GM11168 (cell line): ENCODE measurements around the gene HEMK1.

Experiments
- in situ Hi-C: fragments of 300-500 bp; cut with MboI; formaldehyde crosslinking; loops from one replicate; pipeline ENCODE4 v1.12.0; 2022; ENCODE audit warnings: low sequenced_read_pairs; ENCODE audit not compliant: unreplicated experiment

Gene HEMK1

GRCh38 chr3:50572801-50573371 is 3.6 kb downstream of the HEMK1 start:
- in situ Hi-C loops = no loop called here

- in situ Hi-C loops = no loop called here
Measured at GRCh38 chr3:50573566-50574443, 4.5 kb downstream of the HEMK1 start.

DNA sequence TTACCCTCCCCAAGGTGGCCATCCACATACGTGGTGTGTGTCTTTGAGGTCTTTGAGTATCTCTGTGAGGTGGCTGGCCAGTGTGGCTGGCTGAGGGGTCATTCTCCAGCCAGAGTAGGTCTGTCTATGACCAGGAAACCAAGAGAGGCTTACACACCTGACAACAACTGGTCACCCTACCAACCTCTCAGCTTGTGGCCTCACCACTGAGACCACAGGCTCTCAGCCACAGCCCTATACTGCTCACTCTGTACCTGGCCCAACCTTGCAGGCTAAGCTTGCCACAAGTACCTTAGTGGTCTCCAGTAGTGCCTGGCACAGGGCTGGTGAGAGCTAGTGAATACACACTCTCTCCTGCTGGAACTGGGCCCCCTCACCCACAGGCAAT is 5.1 kb downstream of the HEMK1 start:
- in situ Hi-C loops = no loop called here

DNA sequence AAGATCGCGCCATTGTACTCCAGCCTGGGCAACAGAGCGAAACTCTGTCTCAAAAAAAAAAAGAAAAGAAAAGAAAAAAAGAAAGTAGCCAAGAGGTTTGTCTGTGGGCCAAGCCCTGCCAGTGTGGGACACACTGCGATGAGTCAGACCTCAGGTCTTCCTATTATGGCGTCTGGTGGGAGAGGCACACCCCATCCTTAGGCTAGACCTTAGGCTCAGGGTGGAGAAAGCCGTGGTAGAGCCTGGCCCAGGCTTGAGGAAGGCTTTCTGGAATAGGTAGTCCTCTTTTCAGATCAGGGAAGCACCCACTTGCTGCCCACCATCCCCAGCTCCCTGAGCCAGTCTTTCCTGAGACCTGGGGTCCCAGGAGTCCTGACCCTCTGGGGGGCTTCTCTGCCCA is 6.0 kb downstream of the HEMK1 start:
- in situ Hi-C loops = loop anchor here (5.0 kb wide), 1 partner anchor 37 kb away; the partner anchor contains the start of gene CISH

DNA sequence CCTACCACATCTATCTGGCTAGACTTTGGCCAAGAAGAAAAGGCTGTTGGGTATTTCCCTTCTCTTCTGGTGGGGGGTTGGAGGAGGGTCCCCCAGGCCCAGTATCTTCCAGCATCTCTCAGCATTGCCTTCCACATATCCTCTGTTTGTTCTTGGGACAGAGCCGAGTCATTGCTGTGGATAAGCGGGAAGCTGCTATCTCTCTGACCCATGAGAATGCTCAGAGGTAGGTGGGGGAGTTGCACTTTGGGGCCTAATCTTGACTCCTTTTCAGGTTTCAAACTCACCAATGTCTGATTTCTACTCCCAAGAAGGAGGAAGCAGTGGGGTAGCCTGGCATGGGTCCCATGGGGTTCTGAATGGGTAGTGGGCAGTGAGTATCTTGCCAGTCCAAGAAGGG is 8.0 kb downstream of the HEMK1 start:
- in situ Hi-C loops = loop anchor here (5.0 kb wide), 1 partner anchor 35 kb away; the partner anchor contains the start of gene CISH

DNA sequence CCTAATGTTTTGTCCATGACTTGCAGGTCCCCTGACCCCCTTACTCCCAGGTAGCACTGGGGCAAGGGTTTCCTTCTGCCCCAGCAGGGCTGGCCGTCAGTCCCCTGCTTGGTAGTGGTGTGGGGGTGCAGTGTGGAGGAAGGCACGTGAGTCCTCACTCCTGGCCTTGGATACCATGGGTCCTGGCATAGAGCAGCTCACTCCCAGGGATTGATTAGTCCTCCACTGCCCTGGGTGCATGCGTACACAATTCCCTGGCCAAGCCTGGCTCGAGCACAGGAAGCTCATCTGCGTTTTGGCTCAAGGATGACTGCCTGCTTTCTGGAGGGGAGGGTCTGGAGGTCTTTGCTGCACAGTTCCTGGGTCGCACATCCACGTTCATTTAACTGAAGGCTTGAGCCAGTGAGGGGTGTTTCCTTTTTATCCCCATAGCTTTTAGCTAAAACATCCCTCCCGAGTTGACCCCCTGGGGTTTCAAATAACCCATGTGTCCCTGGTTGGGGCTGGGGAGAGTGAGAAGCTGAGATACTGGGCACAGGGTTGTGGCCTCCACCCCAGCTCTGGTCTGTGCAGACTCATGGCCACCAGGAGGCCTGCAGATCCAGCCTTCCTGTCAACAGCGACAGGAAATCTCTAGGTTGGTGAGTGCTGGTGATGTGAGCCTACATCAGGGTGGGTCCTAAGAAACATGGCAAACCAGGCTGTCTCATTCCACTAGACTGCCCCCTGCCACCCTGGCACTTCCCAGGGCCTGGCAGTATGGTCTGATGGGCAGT is 11.5 kb downstream of the HEMK1 start:
- in situ Hi-C loops = no loop called here

- in situ Hi-C loops = no loop called here
Measured at GRCh38 chr3:50581459-50581842, 12.1 kb downstream of the HEMK1 start.

DNA sequence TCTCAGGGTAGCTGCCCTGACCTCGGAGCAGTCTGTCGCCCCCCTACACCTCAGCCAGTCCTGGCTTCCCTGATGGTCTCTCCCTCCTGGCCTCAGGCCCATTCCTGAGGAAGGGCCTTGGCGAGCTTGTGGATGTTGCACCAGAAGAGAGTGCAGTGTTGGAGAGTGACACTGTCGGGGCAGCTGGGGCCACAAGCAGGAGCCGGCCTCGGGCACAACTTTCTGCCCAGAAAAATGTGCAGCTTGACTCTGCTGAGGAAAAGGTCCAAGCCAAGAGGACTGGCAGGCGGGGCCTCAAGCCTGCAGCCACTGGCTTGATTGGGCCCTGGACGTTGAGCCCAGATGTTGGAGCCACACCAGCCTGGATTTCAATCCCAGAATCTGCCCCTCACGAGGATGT is 12.8 kb downstream of the HEMK1 start:
- in situ Hi-C loops = no loop called here

GRCh38 chr3:50583897-50584296 is 14.6 kb downstream of the HEMK1 start:
- in situ Hi-C loops = no loop called here

DNA sequence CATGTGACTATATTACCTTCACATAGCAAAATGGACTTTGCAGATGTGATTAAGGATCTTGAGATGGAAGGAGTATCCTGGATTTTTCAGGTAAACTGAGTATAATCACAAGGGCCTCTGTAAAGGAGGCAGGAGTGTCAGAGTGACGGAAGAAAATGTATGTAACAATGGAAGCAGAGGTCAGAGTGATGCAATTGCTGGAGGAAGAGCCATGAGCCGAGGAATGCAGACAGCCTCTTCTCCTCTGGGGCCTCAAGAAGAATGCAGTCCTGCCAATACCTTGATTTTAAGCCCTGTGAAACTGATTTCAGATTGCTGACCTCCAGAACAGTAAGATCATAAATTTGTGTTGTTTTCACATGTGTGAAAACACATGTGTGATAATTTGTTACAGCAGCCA is 15.1 kb downstream of the HEMK1 start:
- in situ Hi-C loops = no loop called here

DNA sequence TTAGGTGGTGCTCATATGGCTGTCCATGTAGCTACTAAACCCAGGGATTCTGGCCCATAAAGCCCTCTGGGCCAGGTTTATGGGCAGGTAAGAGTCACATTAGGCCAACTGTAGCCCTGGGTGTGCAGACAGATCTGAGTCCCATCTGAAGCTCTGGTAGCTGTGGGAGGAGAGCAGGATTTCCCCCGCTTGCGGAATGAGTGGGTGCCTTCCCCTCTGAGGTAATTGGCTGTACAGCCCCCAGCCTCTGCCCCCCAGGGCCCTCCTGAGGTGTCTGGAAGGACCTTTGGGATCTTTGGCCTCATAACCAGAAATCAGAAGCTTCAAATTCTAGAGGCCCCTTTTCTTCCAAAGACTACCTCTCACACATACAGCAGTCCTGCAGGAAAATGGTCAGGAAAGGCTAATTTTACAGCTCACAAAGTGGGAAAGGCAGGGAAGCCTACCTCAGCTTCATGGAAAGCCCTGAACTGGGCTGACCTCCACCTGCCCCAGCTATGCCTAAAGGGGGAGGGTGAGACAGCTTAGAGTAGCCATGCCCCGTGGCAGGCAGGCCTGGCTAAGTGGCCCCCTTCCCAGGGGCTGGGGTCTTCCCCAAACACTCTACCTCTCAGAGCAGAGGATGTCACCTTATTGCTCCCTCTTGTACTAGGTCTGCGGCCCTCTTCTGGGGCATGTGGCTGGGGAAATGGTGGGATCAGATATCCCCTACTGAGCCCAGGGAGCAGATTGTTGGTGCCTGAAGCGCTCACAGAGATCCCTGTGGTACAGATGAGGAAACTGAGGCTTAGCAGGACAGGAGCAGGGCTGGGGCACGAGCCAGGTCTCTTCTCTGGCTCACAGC is 16.8 kb downstream of the HEMK1 start:
- in situ Hi-C loops = no loop called here

- in situ Hi-C loops = no loop called here
Measured at GRCh38 chr3:50586763-50587070, 17.4 kb downstream of the HEMK1 start.

- in situ Hi-C loops = no loop called here
Measured at GRCh38 chr3:50587373-50587772, 18.1 kb downstream of the HEMK1 start.

GRCh38 chr3:50587806-50588758 is 18.8 kb downstream of the HEMK1 start:
- in situ Hi-C loops = no loop called here

- in situ Hi-C loops = no loop called here
Measured at GRCh38 chr3:50588759-50589433, 19.6 kb downstream of the HEMK1 start.

DNA sequence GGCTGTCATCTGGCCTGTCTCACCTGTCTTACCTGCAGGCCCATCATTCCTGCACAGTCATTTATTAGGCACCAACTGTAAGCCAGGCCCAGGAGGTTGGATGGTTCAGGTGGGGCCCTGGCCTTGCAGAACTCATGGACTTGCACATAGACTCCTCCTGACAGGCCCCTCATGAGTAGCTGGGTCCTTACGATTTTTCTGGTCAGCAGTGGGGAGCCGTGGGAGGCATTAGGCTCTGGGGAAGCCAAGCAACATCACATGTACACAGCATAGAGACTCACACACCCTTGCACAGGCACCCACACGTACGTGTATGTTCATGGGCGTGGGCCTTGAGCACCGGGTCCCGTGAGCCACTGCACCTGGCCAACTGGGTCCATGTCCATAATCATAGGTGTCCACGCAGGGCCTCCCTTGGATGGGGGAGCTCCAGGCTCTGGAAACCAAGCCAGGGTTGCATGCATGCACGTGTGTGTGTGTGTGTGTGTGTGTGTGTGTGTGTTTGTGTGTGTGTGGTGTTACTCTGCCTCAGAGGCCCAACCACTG is 21.9 kb downstream of the HEMK1 start:
- in situ Hi-C loops = no loop called here

DNA sequence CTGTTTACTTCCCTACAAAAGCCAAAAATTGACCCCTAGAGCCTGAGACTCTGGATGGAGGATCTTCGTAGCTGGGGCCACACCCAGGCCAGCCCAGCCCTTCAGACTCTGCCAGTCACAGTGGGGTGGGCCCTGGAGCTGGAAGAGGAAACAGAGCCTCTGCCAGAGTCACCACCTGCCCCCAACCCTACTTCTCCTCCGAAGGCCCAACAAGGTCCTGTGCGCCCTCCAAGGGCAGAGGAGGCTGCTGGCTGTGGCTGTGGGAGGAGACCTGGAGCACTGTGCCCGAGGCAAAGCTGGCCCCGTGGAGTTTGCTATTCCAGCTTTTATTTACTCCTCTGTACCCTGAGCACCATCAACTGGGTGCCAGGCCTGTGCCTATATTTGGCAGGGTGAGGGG is 23.2 kb downstream of the HEMK1 start:
- in situ Hi-C loops = no loop called here

GRCh38 chr3:50594253-50594785 is 25.0 kb downstream of the HEMK1 start:
- in situ Hi-C loops = no loop called here
